GM19023 (cell line): ENCODE measurements around the gene KPNB1.

Experiments
- ATAC-seq: cut with Tn5 transposase; IDR thresholded peaks from one replicate; pipeline ENCODE4 v1.9.1; 2021; ENCODE audit warnings: mild to moderate bottlenecking, moderate library complexity; ENCODE audit not compliant: unreplicated experiment

KPNB1 gene

GRCh38 chr17:47649153-47649971 is at the start of gene KPNB1:
KPNB1 (plus strand) TSS chr17:47649919; CDS start chr17:47650245, 326 bp downstream.
- peak; percentile 83 for ATAC-seq

GRCh38 chr17:47603830-47604597 is 45.7 kb upstream of the KPNB1 start:
- no peak for ATAC-seq

- ATAC-seq, result no peak
Measured at GRCh38 chr17:47604598-47604927, 45.2 kb upstream of the KPNB1 start.

- no peak for ATAC-seq
Measured at GRCh38 chr17:47605011-47605410, 44.7 kb upstream of the KPNB1 start.

- ATAC-seq, result no peak
Measured at GRCh38 chr17:47607481-47607880, 42.2 kb upstream of the KPNB1 start.

GRCh38 chr17:47611372-47612350 is 38.1 kb upstream of the KPNB1 start:
- ATAC-seq, result no peak

- ATAC-seq, result no peak
Measured at GRCh38 chr17:47615766-47616424, 33.8 kb upstream of the KPNB1 start.

GRCh38 chr17:47618410-47618809 is 31.3 kb upstream of the KPNB1 start:
- no peak for ATAC-seq

- no peak for ATAC-seq
Measured at GRCh38 chr17:47620503-47621245, 29.0 kb upstream of the KPNB1 start.

- ATAC-seq, result no peak
Measured at GRCh38 chr17:47621293-47622179, 28.2 kb upstream of the KPNB1 start.

GRCh38 chr17:47622180-47622549 is 27.6 kb upstream of the KPNB1 start:
- ATAC-seq, result no peak

- ATAC-seq, result no peak
Measured at GRCh38 chr17:47624727-47625068, 25.0 kb upstream of the KPNB1 start.

- no peak for ATAC-seq
Measured at GRCh38 chr17:47628014-47628566, 21.6 kb upstream of the KPNB1 start.

GRCh38 chr17:47629826-47630225 is 19.9 kb upstream of the KPNB1 start:
- no peak for ATAC-seq

GRCh38 chr17:47630614-47631013 is 19.1 kb upstream of the KPNB1 start:
- ATAC-seq, result no peak

GRCh38 chr17:47632991-47633390 is 16.7 kb upstream of the KPNB1 start:
- no peak for ATAC-seq

GRCh38 chr17:47633996-47634395 is 15.7 kb upstream of the KPNB1 start:
- no peak for ATAC-seq

GRCh38 chr17:47634870-47635269 is 14.8 kb upstream of the KPNB1 start:
- ATAC-seq, result no peak

- ATAC-seq, result no peak
Measured at GRCh38 chr17:47635734-47636133, 14.0 kb upstream of the KPNB1 start.
